Measurements from ENCODE around the gene ARSI.

Gene ARSI

DNA sequence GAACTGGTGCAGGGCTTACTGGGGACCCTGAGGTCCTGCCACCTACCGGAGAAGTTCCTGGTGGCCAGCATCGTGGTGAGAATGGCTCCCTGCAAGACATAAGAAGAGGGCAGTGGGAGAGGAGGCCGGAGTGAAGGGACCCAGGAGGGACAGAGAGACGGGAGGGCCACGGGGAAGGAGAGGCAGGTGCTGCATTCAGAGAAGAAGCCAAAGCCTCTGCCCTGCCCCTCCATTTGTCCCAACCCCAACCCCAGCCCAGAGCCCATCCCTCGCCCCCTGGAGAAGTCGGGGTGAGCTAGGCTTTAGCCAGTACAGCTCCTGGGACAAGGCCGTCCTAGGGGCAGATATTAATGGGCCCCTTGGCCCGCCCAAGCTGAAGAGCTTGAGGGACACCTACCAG is 55.0 kb downstream of the ARSI start:
- TF ChIP-seq, protein P1, sequence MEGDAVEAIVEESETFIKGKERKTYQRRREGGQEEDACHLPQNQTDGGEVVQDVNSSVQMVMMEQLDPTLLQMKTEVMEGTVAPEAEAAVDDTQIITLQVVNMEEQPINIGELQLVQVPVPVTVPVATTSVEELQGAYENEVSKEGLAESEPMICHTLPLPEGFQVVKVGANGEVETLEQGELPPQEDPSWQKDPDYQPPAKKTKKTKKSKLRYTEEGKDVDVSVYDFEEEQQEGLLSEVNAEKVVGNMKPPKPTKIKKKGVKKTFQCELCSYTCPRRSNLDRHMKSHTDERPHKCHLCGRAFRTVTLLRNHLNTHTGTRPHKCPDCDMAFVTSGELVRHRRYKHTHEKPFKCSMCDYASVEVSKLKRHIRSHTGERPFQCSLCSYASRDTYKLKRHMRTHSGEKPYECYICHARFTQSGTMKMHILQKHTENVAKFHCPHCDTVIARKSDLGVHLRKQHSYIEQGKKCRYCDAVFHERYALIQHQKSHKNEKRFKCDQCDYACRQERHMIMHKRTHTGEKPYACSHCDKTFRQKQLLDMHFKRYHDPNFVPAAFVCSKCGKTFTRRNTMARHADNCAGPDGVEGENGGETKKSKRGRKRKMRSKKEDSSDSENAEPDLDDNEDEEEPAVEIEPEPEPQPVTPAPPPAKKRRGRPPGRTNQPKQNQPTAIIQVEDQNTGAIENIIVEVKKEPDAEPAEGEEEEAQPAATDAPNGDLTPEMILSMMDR (IDR thresholded peaks at IDR 0.05; ENCODE audit: insufficient read depth, low read length), result no peak
- no peak for TF ChIP-seq SPI1 (IDR thresholded peaks at IDR 0.05; ENCODE audit: borderline replicate concordance, low read depth)
- TF ChIP-seq GABPA (IDR thresholded peaks at IDR 0.05; ENCODE audit: low read depth), result no peak
- TF ChIP-seq POLR2AphosphoS5 (IDR thresholded peaks at IDR 0.05; ENCODE audit: low read depth), result no peak
- TF ChIP-seq, protein P2, sequence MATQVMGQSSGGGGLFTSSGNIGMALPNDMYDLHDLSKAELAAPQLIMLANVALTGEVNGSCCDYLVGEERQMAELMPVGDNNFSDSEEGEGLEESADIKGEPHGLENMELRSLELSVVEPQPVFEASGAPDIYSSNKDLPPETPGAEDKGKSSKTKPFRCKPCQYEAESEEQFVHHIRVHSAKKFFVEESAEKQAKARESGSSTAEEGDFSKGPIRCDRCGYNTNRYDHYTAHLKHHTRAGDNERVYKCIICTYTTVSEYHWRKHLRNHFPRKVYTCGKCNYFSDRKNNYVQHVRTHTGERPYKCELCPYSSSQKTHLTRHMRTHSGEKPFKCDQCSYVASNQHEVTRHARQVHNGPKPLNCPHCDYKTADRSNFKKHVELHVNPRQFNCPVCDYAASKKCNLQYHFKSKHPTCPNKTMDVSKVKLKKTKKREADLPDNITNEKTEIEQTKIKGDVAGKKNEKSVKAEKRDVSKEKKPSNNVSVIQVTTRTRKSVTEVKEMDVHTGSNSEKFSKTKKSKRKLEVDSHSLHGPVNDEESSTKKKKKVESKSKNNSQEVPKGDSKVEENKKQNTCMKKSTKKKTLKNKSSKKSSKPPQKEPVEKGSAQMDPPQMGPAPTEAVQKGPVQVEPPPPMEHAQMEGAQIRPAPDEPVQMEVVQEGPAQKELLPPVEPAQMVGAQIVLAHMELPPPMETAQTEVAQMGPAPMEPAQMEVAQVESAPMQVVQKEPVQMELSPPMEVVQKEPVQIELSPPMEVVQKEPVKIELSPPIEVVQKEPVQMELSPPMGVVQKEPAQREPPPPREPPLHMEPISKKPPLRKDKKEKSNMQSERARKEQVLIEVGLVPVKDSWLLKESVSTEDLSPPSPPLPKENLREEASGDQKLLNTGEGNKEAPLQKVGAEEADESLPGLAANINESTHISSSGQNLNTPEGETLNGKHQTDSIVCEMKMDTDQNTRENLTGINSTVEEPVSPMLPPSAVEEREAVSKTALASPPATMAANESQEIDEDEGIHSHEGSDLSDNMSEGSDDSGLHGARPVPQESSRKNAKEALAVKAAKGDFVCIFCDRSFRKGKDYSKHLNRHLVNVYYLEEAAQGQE (IDR thresholded peaks at IDR 0.05; ENCODE audit: insufficient replicate concordance, low read depth), result no peak
- Histone ChIP-seq H3K27me3 (ENCODE audit: insufficient read depth, poor library complexity, severe bottlenecking) (no peaks in the 10 kb centered on the region), H3K27ac (replicated peaks) (no peak overlapping the region), H3K4me3 (replicated peaks; ENCODE audit: insufficient read depth, low read length) (no peak overlapping the region)
- no peak for DNase-seq (ENCODE audit: low read depth in 1 of 2, low spot score in 1 of 2)

DNA sequence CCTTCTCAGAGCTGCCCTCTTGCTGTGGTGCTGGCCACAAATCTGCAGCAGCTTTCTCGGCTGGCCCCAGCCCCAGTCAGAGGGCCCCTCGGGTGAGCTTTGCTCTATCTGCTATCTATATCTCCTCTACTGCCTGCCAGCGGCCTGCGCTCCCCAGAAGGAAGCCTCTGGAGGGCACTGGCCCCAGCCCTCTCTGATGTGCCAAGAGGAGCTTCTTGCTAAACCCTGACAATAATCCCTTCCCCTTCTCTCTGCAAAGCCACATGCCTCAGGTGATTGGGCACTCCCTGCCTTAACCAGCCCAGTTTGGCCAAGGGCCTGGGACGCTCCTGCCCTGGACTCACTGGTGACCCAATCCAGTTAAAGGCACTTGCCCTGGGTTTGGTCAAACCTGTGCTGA is 55.9 kb downstream of the ARSI start:
- DNase-seq (ENCODE audit: low read depth in 1 of 2, low spot score in 1 of 2), result peak in 1 of 2 experiments; percentile 30
- no peak for TF ChIP-seq GABPA (IDR thresholded peaks at IDR 0.05; ENCODE audit: low read depth)
- H3K27ac ChIP-seq (replicated peaks), result no peak overlapping the region
- no peaks in the 10 kb centered on the region for H3K27me3 ChIP-seq (ENCODE audit: insufficient read depth, poor library complexity, severe bottlenecking)
- no peak overlapping the region for H3K4me3 ChIP-seq (replicated peaks; ENCODE audit: insufficient read depth, low read length)

DNA sequence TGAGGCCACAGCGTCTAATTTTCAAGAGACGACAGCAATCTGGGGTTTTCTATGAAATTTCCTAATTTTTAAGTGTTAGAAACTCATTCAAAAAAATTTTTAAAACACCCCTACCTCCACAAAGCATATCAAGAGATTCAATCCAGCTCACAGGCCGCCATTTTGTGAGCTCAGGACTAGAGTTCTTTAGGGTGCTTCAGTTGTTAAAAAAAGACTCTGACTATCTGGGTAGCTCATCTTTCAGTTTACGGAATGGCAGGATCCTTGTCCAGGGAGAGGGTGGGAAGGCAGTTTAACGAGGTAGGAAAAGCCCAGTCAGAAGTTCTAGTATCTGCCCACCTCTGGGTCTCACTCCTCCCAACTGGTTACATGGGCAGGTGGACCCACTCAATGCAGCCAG is 56.3 kb downstream of the ARSI start:
- TF ChIP-seq, protein P2 (IDR thresholded peaks at IDR 0.05; ENCODE audit: insufficient replicate concordance, low read depth), result no peak
- TF ChIP-seq POLR2AphosphoS5 (IDR thresholded peaks at IDR 0.05; ENCODE audit: low read depth), result no peak
- no peak for TF ChIP-seq GABPA (IDR thresholded peaks at IDR 0.05; ENCODE audit: low read depth)
- TF ChIP-seq, protein P1 (IDR thresholded peaks at IDR 0.05; ENCODE audit: insufficient read depth, low read length), result no peak
- TF ChIP-seq SPI1 (IDR thresholded peaks at IDR 0.05; ENCODE audit: borderline replicate concordance, low read depth), result no peak
- H3K27ac ChIP-seq (replicated peaks), result no peak overlapping the region
- no peak overlapping the region for H3K4me3 ChIP-seq (replicated peaks; ENCODE audit: insufficient read depth, low read length)
- no peak for DNase-seq (ENCODE audit: low read depth in 1 of 2, low spot score in 1 of 2)
- no peaks in the 10 kb centered on the region for H3K27me3 ChIP-seq (ENCODE audit: insufficient read depth, poor library complexity, severe bottlenecking)
